ENCODE data around the gene NDUFS6.
"Not testable (repeated sequence)": the region's sequence is repeated elsewhere in the genome, so short reads cannot be mapped to it uniquely, and the experiment has no call there.

Gene NDUFS6

GRCh38 chr5:1784197-1785050, 16.8 kb upstream of the NDUFS6 start:
- no peak overlapping the region for H3K27ac ChIP-seq
- TF ChIP-seq CTCF (conservative IDR thresholded peaks at IDR 0.05) (no peak), ZFX (IDR thresholded peaks at IDR 0.05) (no peak)

GRCh38 chr5:1785062-1785461, 16.1 kb upstream of the NDUFS6 start:
- no peak overlapping the region for H3K27ac ChIP-seq
- TF ChIP-seq CTCF (conservative IDR thresholded peaks at IDR 0.05): no peak
- no peak for TF ChIP-seq ZFX (IDR thresholded peaks at IDR 0.05)

GRCh38 chr5:1785984-1786383, 15.2 kb upstream of the NDUFS6 start:
- TF ChIP-seq CTCF (conservative IDR thresholded peaks at IDR 0.05) (no peak), ZFX (IDR thresholded peaks at IDR 0.05) (no peak)
- H3K27ac ChIP-seq: no peak overlapping the region

- TF ChIP-seq CTCF (conservative IDR thresholded peaks at IDR 0.05) (no peak), ZFX (IDR thresholded peaks at IDR 0.05) (no peak)
- H3K27ac ChIP-seq: no peak overlapping the region
Observed at GRCh38 chr5:1786621-1787471, 14.4 kb upstream of the NDUFS6 start.

GRCh38 chr5:1787472-1788047, 13.6 kb upstream of the NDUFS6 start:
- H3K27ac ChIP-seq: no peak overlapping the region
- TF ChIP-seq ZFX (IDR thresholded peaks at IDR 0.05): no peak
- no peak for TF ChIP-seq CTCF (conservative IDR thresholded peaks at IDR 0.05)

- TF ChIP-seq ZFX (IDR thresholded peaks at IDR 0.05) (no peak), CTCF (conservative IDR thresholded peaks at IDR 0.05) (no peak)
- no peak overlapping the region for H3K27ac ChIP-seq
Observed at GRCh38 chr5:1788200-1788599, 13.0 kb upstream of the NDUFS6 start.

GRCh38 chr5:1788828-1789227, 12.4 kb upstream of the NDUFS6 start:
- TF ChIP-seq ZFX (IDR thresholded peaks at IDR 0.05) (no peak), CTCF (conservative IDR thresholded peaks at IDR 0.05) (no peak)
- H3K27ac ChIP-seq: no peak overlapping the region

GRCh38 chr5:1789438-1789833, 11.8 kb upstream of the NDUFS6 start:
- H3K27ac ChIP-seq: not testable (repeated sequence)
